ENCODE measurements around the gene RFNG. TPM values are rescaled to one million over a fixed set of nuclear protein-coding genes. Genes with fewer than 3 reads are reported as not detected.

RFNG gene
- total RNA-seq, 1 experiment from 2014 or later, result 23.8 TPM

DNA sequence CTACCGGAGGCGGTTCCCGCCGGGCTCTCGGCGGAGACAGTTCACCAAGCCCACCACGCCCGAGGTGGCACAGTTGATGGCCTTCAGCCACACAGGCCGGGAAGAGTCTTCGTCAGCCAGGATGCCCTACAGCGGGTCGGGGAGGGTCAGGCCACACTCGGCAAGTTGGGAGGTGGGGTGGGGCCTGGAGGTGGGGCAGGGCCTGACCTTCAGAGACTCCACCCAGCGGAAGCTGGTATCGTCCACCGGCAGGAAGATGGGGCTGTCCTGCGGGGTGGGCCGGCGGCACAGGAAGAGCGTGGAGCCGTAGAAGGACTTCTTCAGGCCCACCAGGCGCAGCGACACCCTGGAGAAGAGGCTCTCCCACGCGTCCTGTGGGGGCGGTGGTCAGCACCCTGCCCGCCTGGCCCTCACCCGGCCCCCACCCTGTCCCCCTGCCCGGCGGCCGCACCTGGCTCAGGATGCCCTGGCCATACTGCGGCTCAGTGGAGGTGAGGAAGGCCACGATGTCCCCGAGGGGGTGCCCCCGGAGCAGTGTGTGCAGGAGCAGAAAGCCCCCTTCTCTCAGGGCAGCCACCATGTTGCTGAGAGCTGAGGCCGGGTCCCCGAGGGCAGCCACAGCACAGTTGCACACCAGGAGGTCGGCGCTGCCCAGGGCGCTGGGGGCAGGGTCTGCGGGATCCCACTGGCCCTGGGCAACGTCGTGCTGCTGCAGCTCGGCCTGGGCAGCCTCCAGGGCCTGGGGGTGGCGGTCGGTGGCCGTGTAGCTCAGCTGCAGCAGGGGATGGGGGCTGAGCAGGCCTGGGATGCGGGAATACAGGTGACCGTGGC lies 33.6 kb upstream of the RFNG start:
- H3K4me1 ChIP-seq (replicated peaks), result no peaks in the 10 kb centered on the region
- H3K27ac ChIP-seq, result no peak overlapping the region
- DNase-seq (ENCODE audit: low read depth in 1 of 2, low spot score in 2 of 2), result no peak
- no peaks in the 10 kb centered on the region for H3K27me3 ChIP-seq (replicated peaks)
- no peak overlapping the region for H3K4me3 ChIP-seq
- peaks cover 98% of the 10 kb centered on the region for H3K36me3 ChIP-seq
- no peaks in the 10 kb centered on the region for H3K9me3 ChIP-seq (replicated peaks)

DNA sequence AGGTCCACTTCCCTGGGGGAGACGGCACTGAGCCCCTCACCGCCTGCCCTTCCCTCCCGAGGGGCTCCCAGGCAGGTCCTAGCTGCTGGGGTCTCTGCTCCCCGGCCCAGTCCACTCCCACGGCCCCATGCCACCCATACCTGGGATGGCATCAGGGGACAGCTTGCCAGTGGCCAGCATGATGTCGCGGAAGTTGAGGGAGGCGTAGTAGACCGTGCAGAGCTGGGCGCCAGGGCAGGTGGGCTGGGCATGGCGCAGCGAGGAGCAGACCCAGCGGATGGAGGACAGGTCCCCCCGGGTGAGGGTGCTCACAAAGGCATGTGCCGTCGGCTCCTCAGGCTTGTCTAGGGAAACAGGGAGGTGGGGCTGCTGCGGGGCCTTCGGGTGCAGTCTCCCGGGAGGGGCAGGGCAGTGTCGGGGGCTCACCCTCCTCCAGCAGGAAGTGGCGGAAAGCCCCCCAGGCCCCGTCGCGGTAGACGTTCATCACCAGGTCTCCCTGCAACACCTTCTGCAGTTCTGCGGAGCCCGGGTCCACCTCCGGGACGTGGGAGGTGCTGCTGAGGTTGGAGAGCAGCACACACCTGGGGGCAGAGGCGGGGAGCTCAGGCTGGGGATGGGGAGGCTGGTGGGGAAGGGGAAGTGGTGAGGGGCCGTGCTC lies 32.9 kb upstream of the RFNG start:
- Histone ChIP-seq H3K4me1 (replicated peaks) (no peaks in the 10 kb centered on the region), H3K9me3 (replicated peaks) (no peaks in the 10 kb centered on the region)

DNA sequence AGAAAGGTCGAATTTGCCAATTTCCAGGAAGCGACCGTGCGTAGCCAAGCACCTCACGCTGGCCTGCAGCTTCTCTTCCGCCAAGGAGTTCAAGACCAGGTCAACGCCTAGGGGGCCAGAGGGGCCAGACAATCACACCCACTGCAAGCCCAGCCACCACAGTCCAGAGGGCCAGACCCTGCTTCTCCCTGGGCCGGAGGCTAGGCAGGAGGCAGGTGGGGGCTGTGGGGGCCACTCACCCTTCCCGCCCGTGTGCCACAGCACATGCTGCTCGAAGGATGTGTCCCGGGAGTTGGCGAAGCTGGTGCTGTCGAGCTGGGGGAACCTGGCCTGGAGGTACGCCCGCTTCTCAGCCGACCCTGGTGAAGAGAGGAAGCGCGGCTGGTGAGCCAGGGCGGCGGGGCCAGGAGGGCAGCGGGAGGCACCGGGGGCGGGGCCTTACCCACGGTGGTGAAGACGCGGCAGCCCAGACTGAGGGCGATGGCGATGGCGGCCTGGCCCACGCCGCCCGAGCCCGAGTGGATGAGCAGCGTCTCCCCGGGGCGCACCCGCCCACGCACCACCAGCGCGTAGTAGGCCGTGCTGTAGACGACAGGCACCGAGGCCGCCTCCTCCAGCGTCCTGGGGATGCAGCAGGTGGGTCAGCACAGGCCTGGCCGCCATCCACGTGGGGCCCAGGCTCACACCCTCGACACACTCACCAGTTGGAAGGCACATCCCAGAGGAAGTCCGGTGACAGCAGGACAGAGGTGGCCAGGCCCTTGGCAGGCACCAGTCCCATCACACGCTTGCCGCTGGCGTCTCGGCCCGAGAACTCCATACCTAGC lies 32.1 kb upstream of the RFNG start:
- peaks cover 95% of the 10 kb centered on the region for H3K36me3 ChIP-seq
- H3K9me3 ChIP-seq (replicated peaks), result no peaks in the 10 kb centered on the region
- DNase-seq (ENCODE audit: low read depth in 1 of 2, low spot score in 2 of 2), result no peak
- H3K4me1 ChIP-seq (replicated peaks), result no peaks in the 10 kb centered on the region
- H3K4me3 ChIP-seq, result no peak overlapping the region
- H3K27me3 ChIP-seq (replicated peaks), result no peaks in the 10 kb centered on the region
- no peak overlapping the region for H3K27ac ChIP-seq

More for the DNA sequence above, 32.9 kb upstream of the RFNG start:
- Histone ChIP-seq H3K36me3 (peaks cover 98% of the 10 kb centered on the region), H3K4me3 (no peak overlapping the region), H3K27me3 (replicated peaks) (no peaks in the 10 kb centered on the region), H3K27ac (no peak overlapping the region)
- no peak for DNase-seq (ENCODE audit: low read depth in 1 of 2, low spot score in 2 of 2)

DNA sequence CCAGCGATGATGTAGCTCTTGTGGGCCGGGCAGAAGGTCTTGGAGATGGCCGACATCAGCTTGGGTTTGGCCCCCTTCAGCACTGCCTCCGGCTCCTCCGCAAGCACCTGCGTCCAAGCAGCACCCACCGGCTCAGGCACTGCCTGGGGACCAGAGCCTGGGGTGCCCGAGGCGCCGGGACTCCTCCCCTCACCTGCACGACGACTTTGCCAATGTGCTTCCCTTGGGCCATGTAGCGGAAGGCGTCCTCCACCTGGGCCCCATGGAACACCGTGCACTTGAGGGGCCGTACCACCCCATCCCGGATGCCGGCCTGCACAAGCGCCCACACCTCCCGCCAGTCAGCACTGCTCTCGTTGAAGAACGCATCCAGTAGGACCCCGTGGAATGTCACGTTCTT lies 31.4 kb upstream of the RFNG start:
- H3K36me3 ChIP-seq, result peaks cover 95% of the 10 kb centered on the region
- no peaks in the 10 kb centered on the region for H3K4me1 ChIP-seq (replicated peaks)
- H3K27ac ChIP-seq, result no peak overlapping the region
- no peaks in the 10 kb centered on the region for H3K9me3 ChIP-seq (replicated peaks)
- DNase-seq (ENCODE audit: low read depth in 1 of 2, low spot score in 2 of 2), result no peak
- no peak overlapping the region for H3K4me3 ChIP-seq
- no peaks in the 10 kb centered on the region for H3K27me3 ChIP-seq (replicated peaks)

DNA sequence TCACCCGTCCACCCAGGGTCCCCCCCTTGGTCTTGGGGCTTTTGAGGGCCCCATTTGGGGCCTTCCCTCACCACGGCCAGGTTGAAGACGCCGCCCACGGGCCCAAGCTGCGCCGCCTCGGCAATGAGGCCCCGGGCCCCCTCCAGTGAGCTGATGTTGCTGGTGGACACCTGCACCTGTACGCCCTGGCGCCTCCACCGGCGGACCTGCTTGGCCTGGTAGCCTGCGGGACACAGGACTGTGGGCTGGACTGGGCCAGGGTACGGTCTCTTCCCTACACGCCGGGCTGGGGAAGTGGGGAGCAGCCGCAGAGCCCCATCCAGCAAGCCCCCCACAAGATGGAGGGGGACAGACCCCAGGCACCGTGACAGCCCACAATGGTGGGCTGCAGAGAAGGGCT lies 30.8 kb upstream of the RFNG start:
- Histone ChIP-seq H3K4me1 (replicated peaks) (no peaks in the 10 kb centered on the region), H3K4me3 (no peak overlapping the region), H3K9me3 (replicated peaks) (no peaks in the 10 kb centered on the region), H3K27me3 (replicated peaks) (no peaks in the 10 kb centered on the region), H3K27ac (no peak overlapping the region), H3K36me3 (peaks cover 94% of the 10 kb centered on the region)
- no peak for DNase-seq (ENCODE audit: low read depth in 1 of 2, low spot score in 2 of 2)

DNA sequence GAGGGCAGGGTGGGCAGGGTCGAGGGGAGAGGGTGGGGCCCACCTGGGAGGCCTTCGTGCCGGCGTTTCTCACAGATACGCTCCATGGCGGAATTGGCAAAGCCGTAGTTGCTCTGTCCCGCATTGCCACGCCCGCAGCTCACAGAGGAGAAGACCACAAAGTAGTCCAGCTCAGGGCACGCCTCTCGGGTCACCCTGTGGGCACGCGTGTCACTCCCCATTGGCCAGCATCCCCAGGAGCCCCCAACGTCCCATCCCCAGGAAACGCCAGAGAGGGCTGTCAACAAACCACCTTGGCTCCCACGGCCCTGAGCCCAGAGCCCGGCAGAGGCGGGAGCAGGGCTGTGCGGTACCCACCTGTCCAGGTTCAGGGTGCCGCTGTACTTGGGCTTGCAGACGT lies 30.4 kb upstream of the RFNG start:
- DNase-seq (ENCODE audit: low read depth in 1 of 2, low spot score in 2 of 2), result no peak
- Histone ChIP-seq H3K4me3 (no peak overlapping the region), H3K36me3 (peaks cover 89% of the 10 kb centered on the region), H3K27ac (no peak overlapping the region), H3K9me3 (replicated peaks) (no peaks in the 10 kb centered on the region), H3K27me3 (replicated peaks) (no peaks in the 10 kb centered on the region), H3K4me1 (replicated peaks) (no peaks in the 10 kb centered on the region)

DNA sequence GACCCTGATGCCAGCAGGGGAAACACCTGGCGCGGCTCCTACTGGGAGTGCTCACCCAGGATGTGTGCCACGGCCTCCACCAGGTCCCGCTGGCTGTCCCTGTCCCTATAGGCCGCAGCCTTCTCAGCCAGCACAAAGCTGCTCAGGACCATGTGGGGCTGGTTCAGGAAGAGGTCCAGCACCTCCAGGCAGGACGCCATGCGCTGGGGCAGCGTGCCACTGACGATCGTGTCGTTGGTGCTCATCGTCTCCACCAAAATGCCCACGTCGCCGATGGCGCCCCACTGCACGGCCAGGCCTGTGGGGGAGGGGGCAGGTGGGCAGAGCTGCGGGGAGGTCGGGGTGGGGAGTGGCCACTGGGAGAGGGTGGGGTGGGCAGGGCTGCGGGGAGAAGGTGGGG lies 29.9 kb upstream of the RFNG start:
- no peaks in the 10 kb centered on the region for H3K27me3 ChIP-seq (replicated peaks)
- H3K27ac ChIP-seq, result no peak overlapping the region
- no peak overlapping the region for H3K4me3 ChIP-seq
- H3K36me3 ChIP-seq, result peaks cover 85% of the 10 kb centered on the region
- H3K9me3 ChIP-seq (replicated peaks), result no peaks in the 10 kb centered on the region
- no peaks in the 10 kb centered on the region for H3K4me1 ChIP-seq (replicated peaks)
- DNase-seq (ENCODE audit: low read depth in 1 of 2, low spot score in 2 of 2), result no peak

DNA sequence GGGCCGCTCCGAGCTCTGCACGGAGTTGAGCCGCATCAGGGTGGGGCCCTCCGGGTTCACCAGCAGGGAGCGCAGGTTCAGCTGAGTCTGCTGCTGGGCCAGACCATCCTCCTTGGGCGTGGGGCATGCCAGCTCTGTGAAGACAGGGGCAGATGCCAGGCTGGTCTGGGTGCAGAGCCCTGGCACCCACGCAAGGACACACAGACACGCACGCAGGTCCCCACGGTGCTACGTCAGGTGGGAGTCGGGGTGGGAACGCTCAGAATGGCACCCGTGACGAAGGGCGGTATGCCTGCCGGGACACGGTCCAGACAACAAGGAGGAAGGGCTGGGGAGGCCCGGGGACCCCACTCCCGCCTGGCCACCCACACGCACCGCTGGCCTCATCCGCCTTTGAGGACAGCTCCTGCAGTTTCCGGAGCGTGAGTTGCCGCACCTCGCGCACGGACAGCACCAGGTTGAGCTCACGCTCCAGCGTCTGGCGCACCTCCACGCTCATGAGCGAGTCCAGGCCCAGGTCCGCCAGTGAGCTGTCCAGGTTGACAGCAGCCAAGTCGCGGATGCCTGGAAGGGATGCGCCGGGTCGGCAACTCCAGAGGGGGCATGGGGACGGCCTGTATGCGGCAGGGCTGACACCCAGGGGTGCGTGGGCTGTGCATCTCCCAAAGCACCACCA lies 29.3 kb upstream of the RFNG start:
- Histone ChIP-seq H3K4me1 (replicated peaks) (no peaks in the 10 kb centered on the region), H3K9me3 (replicated peaks) (no peaks in the 10 kb centered on the region), H3K27ac (no peak overlapping the region), H3K4me3 (no peak overlapping the region), H3K36me3 (peaks cover 79% of the 10 kb centered on the region), H3K27me3 (replicated peaks) (no peaks in the 10 kb centered on the region)
- DNase-seq (ENCODE audit: low read depth in 1 of 2, low spot score in 2 of 2), result no peak

DNA sequence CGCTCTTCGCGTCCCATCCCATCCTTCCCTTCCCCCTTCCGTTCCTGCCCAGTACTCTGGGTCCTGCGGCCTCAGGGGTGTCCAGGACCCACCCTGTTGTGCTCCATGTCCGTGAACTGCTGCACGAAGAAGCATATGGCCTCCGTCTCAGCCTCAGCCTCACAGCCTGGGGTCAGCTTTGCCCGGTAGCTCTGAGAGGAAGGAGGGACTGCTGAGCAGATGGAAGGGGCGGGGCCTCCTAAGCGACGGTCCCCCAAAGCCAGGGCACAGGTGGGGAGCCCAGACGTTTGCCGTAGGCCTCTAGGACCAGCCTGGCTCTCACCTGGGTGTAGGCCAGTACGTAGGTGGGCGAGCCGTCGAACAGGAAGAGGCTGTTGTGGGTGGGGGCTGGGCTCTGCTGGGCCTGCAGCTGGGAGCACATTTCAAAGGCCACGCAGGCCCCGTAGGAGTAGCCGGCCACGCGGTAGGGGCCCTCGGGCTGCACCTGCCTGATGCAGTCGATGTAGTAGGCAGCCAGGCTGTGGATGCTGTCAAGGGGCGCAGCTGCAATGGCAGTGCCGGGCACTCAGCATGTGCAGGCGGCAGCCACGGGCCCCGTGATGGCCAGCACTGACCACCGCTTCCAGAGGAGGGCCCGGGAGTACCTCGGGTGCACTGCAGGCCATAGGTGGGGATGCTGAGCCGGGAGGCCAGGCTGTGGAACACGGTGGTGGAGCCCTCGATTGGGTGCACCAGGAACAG lies 28.6 kb upstream of the RFNG start:
- no peaks in the 10 kb centered on the region for H3K9me3 ChIP-seq (replicated peaks)
- H3K4me3 ChIP-seq, result no peak overlapping the region
- no peaks in the 10 kb centered on the region for H3K4me1 ChIP-seq (replicated peaks)
- H3K27ac ChIP-seq, result no peak overlapping the region
- H3K27me3 ChIP-seq (replicated peaks), result no peaks in the 10 kb centered on the region
- H3K36me3 ChIP-seq, result peaks cover 72% of the 10 kb centered on the region
- DNase-seq (ENCODE audit: low read depth in 1 of 2, low spot score in 2 of 2), result no peak

DNA sequence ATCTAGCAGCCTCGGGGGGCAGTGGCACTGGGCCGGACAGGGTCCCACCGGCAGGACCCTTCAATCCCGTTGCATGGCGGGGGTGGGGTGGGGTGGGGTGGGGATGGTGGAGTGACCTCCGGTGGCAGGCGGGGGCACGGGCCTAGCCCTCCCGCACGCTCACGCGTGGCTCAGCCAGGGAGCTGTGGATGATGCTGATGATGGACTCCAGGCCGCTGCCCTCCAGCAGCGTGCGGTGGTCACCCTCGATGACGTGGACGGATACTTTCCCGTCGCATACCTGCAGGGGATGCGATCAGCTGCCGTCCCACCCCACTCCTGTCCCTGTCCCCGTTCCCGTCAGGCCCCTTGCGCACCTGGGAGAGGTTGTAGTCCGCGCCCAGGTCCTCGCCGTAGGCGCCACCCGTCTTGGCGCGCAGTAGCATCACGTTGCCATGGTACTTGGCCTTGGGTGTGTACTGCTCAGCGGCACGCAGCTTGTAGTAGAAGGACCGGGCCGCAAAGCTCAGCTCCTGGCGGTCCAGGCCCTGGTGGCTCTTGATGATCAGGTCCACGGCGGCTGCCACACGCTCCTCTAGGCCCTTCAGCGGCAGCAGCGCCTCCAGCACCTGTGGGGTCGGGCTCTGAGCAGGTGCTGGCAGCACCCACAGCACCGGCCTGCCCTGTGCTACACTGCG lies 27.5 kb upstream of the RFNG start:
- no peak overlapping the region for H3K4me3 ChIP-seq
- H3K27me3 ChIP-seq (replicated peaks), result peaks cover 3% of the 10 kb centered on the region
- H3K4me1 ChIP-seq (replicated peaks), result no peaks in the 10 kb centered on the region
- H3K27ac ChIP-seq, result no peak overlapping the region
- no peak for DNase-seq (ENCODE audit: low read depth in 1 of 2, low spot score in 2 of 2)
- peaks cover 61% of the 10 kb centered on the region for H3K36me3 ChIP-seq
- H3K9me3 ChIP-seq (replicated peaks), result no peaks in the 10 kb centered on the region

DNA sequence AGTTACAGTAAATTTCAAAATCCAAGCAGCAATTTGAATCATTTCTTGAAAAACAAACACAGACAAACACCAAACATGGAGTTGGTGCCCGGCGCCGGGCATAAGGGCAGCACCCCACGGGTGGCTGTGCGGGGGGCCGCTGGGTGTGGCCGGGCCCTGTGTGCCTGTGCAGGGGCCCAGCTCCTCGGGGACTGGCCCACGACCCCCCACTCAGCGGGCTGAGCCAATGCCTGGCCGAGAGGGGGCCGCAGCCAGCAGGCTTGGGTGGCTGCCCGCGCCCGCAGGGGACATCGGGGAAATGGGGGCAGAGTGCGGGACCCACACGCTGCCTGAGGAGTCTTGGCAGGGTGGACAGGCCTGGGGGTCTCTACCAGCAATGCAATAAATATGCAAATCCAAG lies 26.8 kb upstream of the RFNG start:
- no peaks in the 10 kb centered on the region for H3K9me3 ChIP-seq (replicated peaks)
- no peak for DNase-seq (ENCODE audit: low read depth in 1 of 2, low spot score in 2 of 2)
- H3K27me3 ChIP-seq (replicated peaks), result peaks cover 6% of the 10 kb centered on the region
- H3K36me3 ChIP-seq, result peaks cover 54% of the 10 kb centered on the region
- H3K4me3 ChIP-seq, result no peak overlapping the region
- no peaks in the 10 kb centered on the region for H3K4me1 ChIP-seq (replicated peaks)
- no peak overlapping the region for H3K27ac ChIP-seq

DNA sequence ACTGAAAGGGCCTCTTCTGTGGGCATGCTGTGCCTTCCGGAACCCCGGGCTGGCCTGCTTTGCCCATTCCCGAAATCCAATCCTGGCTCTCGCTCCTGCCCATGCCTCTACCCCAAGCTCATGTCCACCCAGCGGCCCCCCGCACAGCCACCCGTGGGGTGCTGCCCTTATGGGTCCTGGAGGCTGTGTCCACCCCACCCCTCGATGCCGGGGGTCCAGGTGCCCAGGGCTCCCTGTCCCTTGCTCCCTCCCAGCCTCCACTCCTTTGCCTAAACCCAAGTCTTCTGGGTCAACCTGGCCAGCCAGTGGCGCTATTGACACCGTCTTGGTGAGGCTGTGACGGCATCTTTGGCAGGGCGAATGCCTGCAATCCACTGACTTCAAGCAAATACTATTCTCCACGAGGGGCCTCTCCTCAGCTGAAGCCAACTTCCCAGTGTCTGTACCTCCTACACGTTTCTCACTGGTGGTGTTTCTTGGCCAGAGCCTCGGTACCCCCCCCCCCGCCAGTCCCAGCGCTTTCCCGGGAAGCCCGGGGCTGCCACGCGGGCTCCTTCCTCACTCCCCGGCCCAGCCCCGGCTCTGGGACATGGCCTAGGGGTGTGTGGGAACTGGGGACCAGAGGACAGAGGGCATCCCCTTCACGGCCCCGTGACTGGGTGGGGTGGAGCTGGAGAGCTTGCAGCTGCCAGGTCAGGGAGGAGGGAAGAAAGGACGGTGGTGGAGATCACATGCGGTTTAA lies 26.2 kb upstream of the RFNG start:
- Histone ChIP-seq H3K9me3 (replicated peaks) (no peaks in the 10 kb centered on the region), H3K27me3 (replicated peaks) (peaks cover 8% of the 10 kb centered on the region), H3K4me1 (replicated peaks) (no peaks in the 10 kb centered on the region), H3K36me3 (peaks cover 47% of the 10 kb centered on the region), H3K4me3 (no peak overlapping the region), H3K27ac (no peak overlapping the region)
- no peak for DNase-seq (ENCODE audit: low read depth in 1 of 2, low spot score in 2 of 2)
